NT2/D1 (cell line): ENCODE data around the gene DLX2.

ENCODE experiments used
- YY1 ChIP-seq: IDR thresholded peaks from 2 replicates; pipeline ENCODE4 v1.6.1; 2011; ENCODE audit not compliant: insufficient read length, insufficient read depth
- ZNF274 ChIP-seq: IDR thresholded peaks from 2 replicates; pipeline ENCODE4 v1.6.1; 2011; ENCODE audit warnings: mild to moderate bottlenecking, low read depth, low read length

- TF ChIP-seq YY1 (no peak), ZNF274 (no peak)
Measured at GRCh38 chr2:172084645-172085459, 17.8 kb downstream of the DLX2 start.
